ENCODE data around the gene KCNJ1. TPM values are rescaled to one million over a fixed set of nuclear protein-coding genes. Genes with fewer than 3 reads are reported as not detected.

KCNJ1 gene
- total and polyA plus RNA-seq, 2 donors (not counting 3 experiments of a cell fraction or from before 2014, with no cell fraction given): not detected

DNA sequence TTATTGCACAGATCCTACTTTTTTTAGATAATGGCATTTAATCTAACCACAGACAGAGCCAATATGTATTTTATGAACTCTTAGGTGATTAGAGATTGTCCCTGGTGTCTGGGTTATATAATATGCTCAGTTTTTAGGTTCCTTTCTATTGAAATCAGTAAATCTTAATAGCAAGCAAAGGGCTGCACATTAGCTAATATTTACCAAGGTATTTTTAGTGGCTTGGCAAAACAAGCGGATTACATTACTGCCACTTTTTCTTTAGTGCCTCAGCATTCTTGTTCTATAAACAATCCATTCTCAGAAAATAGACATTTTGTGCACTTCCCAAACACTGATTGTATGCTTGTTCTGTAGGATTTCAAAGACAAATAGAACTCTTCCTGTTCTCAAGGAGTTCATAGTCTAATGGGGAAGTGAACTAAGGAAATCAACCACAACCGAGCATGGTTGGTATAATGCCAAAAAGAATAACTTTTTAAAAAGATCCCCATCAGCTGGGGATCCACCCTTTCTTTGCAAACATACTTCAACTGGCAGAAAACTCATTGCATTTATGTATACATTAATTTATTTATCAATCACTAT, 23.8 kb downstream of the KCNJ1 start:
- FAIRE-seq (peak; percentile 49), DNase-seq (ENCODE audit: low read depth, low spot score) (peak; percentile 71)
- intact Hi-C loops (cut with micrococcal nuclease) (loop anchor here (1.0 kb wide), 1 partner anchor 39 kb away; no protein-coding TSS in a partner anchor), dilution Hi-C loops (cut with MboI; ENCODE audit: extremely low pct_ligation_motif_present, low sequenced_read_pairs) (no loop called here)
- Histone ChIP-seq H3K4me1 (ENCODE audit: control insufficient read depth, extremely low read depth, insufficient read depth, low read length) (peaks cover 17% of the 10 kb centered on the region), H4K20me1 (replicated peaks; ENCODE audit: control insufficient read depth, extremely low read depth, insufficient read depth, low read length) (no peaks in the 10 kb centered on the region), H3K4me3 (replicated peaks in 1 of 3; ENCODE audit: insufficient read depth in 1 of 3, low read depth in 1 of 3, low read length in 3 of 3) (no peak overlapping the region), H2AFZ (ENCODE audit: low read depth, low read length) (no peak overlapping the region), H3K9me1 (replicated peaks; ENCODE audit: control insufficient read depth, extremely low read depth, insufficient read depth, low read length) (no peaks in the 10 kb centered on the region), H3K36me3 (ENCODE audit: control insufficient read depth in 2 of 2, extremely low read depth in 1 of 2, insufficient read depth in 2 of 2, low read length in 2 of 2) (no peaks in the 10 kb centered on the region), H3K9ac (replicated peaks; ENCODE audit: extremely low read depth, insufficient read depth, low read length) (no peak overlapping the region), H3K27ac (ENCODE audit: insufficient read depth, low read depth, low read length) (no peak overlapping the region), H3K27me3 (ENCODE audit: control insufficient read depth in 2 of 2, insufficient read depth in 2 of 2, low read length in 2 of 2) (no peaks in the 10 kb centered on the region), H3K9me3 (replicated peaks; ENCODE audit: control insufficient read depth, insufficient read depth, low read length) (no peaks in the 10 kb centered on the region), H3K79me2 (ENCODE audit: control insufficient read depth, insufficient read depth, low read length) (no peaks in the 10 kb centered on the region), H3K4me2 (ENCODE audit: insufficient read depth, low read length) (peak overlapping the region; percentile 21)
- ChIA-PET POLR2A (interaction anchor here (1.1 kb wide), 1 partner anchor 138 kb away, joined by 4 read pairs; no protein-coding TSS in a partner anchor), CTCF (interaction anchor here (0.8 to 1.7 kb wide), 3 partner anchors 12 to 67 kb away, joined by 3 to 5 read pairs (median 4); no protein-coding TSS in a partner anchor)
- TF ChIP-seq FOS (IDR thresholded peaks at IDR 0.05; ENCODE audit: borderline replicate concordance, insufficient read depth, low read length) (no peak), EZH2 (IDR thresholded peaks at IDR 0.05; ENCODE audit: borderline replicate concordance, low read depth, low read length, severe bottlenecking) (no peak), JUN (IDR thresholded peaks at IDR 0.05; ENCODE audit: borderline replicate concordance, insufficient read depth, insufficient read length, low read depth) (no peak), GATA2 (IDR thresholded peaks at IDR 0.05; ENCODE audit: insufficient read depth, insufficient read length, low read depth, low read length) (no peak), MYC (IDR thresholded peaks at IDR 0.05; ENCODE audit: low read depth, low read length) (no peak), POLR2A (IDR thresholded peaks at IDR 0.05; ENCODE audit: low read depth, low read length) (no peak)
- TF ChIP-seq, protein P1, sequence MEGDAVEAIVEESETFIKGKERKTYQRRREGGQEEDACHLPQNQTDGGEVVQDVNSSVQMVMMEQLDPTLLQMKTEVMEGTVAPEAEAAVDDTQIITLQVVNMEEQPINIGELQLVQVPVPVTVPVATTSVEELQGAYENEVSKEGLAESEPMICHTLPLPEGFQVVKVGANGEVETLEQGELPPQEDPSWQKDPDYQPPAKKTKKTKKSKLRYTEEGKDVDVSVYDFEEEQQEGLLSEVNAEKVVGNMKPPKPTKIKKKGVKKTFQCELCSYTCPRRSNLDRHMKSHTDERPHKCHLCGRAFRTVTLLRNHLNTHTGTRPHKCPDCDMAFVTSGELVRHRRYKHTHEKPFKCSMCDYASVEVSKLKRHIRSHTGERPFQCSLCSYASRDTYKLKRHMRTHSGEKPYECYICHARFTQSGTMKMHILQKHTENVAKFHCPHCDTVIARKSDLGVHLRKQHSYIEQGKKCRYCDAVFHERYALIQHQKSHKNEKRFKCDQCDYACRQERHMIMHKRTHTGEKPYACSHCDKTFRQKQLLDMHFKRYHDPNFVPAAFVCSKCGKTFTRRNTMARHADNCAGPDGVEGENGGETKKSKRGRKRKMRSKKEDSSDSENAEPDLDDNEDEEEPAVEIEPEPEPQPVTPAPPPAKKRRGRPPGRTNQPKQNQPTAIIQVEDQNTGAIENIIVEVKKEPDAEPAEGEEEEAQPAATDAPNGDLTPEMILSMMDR (IDR thresholded peaks at IDR 0.05; ENCODE audit: extremely low read depth in 1 of 2, insufficient read depth in 1 of 2, low read depth in 1 of 2, low read length in 2 of 2): no peak
- BruUV-seq (replicated peaks): no TSS peak
